ENCODE measurements around the gene IGFALS.
"Not testable (repeated sequence)": the region's sequence is repeated elsewhere in the genome, so short reads cannot be mapped to it uniquely, and the experiment has no call there.

The IGFALS gene

GRCh38 chr16:1818204-1818872, 24.8 kb upstream of the IGFALS start:
- no peak for DNase-seq (ENCODE audit: low read depth in 2 of 2)

- DNase-seq (ENCODE audit: low read depth in 2 of 2), result no peak
Measured at GRCh38 chr16:1817716-1818115, 24.2 kb upstream of the IGFALS start.

GRCh38 chr16:1817276-1817589, 23.7 kb upstream of the IGFALS start:
- no peak for DNase-seq (ENCODE audit: low read depth in 2 of 2)

- no peak for DNase-seq (ENCODE audit: low read depth in 2 of 2)
Measured at GRCh38 chr16:1816396-1817275, 23.1 kb upstream of the IGFALS start.

- no peak for DNase-seq (ENCODE audit: low read depth in 2 of 2)
Measured at GRCh38 chr16:1815461-1815860, 22.0 kb upstream of the IGFALS start.

- DNase-seq (ENCODE audit: low read depth in 2 of 2), result no peak
Measured at GRCh38 chr16:1812732-1813163, 19.2 kb upstream of the IGFALS start.

GRCh38 chr16:1810536-1810935, 17.0 kb upstream of the IGFALS start:
- no peak for DNase-seq (ENCODE audit: low read depth in 2 of 2)

GRCh38 chr16:1810106-1810505, 16.6 kb upstream of the IGFALS start:
- no peak for DNase-seq (ENCODE audit: low read depth in 2 of 2)

GRCh38 chr16:1809281-1809801, 15.8 kb upstream of the IGFALS start:
- no peak for DNase-seq (ENCODE audit: low read depth in 2 of 2)

- no peak for DNase-seq (ENCODE audit: low read depth in 2 of 2)
Measured at GRCh38 chr16:1808691-1809090, 15.2 kb upstream of the IGFALS start.

GRCh38 chr16:1807626-1808025, 14.1 kb upstream of the IGFALS start:
- no peak for DNase-seq (ENCODE audit: low read depth in 2 of 2)

- no peak for DNase-seq (ENCODE audit: low read depth in 2 of 2)
Measured at GRCh38 chr16:1800701-1801100, 7.2 kb upstream of the IGFALS start.

GRCh38 chr16:1799263-1799662, 5.8 kb upstream of the IGFALS start:
- not testable (repeated sequence) for DNase-seq (ENCODE audit: low read depth in 2 of 2)

- no peak for DNase-seq (ENCODE audit: low read depth in 2 of 2)
Measured at GRCh38 chr16:1794908-1795666, 1.6 kb upstream of the IGFALS start.

- no peak for DNase-seq (ENCODE audit: low read depth in 2 of 2)
Measured at GRCh38 chr16:1794221-1794871, 841 bp upstream of the IGFALS start.

GRCh38 chr16:1792836-1793577, 498 bp downstream of the IGFALS start:
- DNase-seq (ENCODE audit: low read depth in 2 of 2), result no peak

GRCh38 chr16:1791943-1792812, 1.3 kb downstream of the IGFALS start:
- no peak for DNase-seq (ENCODE audit: low read depth in 2 of 2)

- DNase-seq (ENCODE audit: low read depth in 2 of 2), result no peak
Measured at GRCh38 chr16:1791256-1791942, 2.1 kb downstream of the IGFALS start.

- no peak for DNase-seq (ENCODE audit: low read depth in 2 of 2)
Measured at GRCh38 chr16:1790611-1791255, 2.8 kb downstream of the IGFALS start.
